ENCODE data around the gene ECI1. TPM values are rescaled to one million over a fixed set of nuclear protein-coding genes. Genes with fewer than 3 reads are reported as not detected.

ECI1 gene
- total and polyA plus RNA-seq, 2 of the 13 experiments (the other 11 are each of a cell fraction or from before 2014, with no cell fraction given): 82.0 to 102 TPM

GRCh38 chr16:2205104-2205966 is 46.1 kb downstream of the ECI1 start, which contains the start of gene MLST8 (continued):
- TF ChIP-seq, protein P1, sequence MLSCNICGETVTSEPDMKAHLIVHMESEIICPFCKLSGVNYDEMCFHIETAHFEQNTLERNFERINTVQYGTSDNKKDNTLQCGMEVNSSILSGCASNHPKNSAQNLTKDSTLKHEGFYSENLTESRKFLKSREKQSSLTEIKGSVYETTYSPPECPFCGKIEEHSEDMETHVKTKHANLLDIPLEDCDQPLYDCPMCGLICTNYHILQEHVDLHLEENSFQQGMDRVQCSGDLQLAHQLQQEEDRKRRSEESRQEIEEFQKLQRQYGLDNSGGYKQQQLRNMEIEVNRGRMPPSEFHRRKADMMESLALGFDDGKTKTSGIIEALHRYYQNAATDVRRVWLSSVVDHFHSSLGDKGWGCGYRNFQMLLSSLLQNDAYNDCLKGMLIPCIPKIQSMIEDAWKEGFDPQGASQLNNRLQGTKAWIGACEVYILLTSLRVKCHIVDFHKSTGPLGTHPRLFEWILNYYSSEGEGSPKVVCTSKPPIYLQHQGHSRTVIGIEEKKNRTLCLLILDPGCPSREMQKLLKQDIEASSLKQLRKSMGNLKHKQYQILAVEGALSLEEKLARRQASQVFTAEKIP (CRISPR knock-in tag; IDR thresholded peaks at IDR 0.05; ENCODE audit: borderline replicate concordance): no peak
- peak; percentile 64; the same call in 1 of the 2 replicates for TF ChIP-seq ZNF770 (CRISPR knock-in tag; IDR thresholded peaks at IDR 0.05)
- peak; percentile 59; the same call in 1 of the 3 replicates for TF ChIP-seq MXI1 (IDR thresholded peaks at IDR 0.05; ENCODE audit: borderline replicate concordance, low read depth, low read length)
- peak; percentile 28; the same call in 1 of the 2 replicates for TF ChIP-seq ZNF576 (CRISPR knock-in tag; IDR thresholded peaks at IDR 0.05)
- peak; percentile 53 for TF ChIP-seq ZNF350 (CRISPR knock-in tag; IDR thresholded peaks at IDR 0.05; ENCODE audit: borderline replicate concordance, low read depth)
- TF ChIP-seq, protein P2, sequence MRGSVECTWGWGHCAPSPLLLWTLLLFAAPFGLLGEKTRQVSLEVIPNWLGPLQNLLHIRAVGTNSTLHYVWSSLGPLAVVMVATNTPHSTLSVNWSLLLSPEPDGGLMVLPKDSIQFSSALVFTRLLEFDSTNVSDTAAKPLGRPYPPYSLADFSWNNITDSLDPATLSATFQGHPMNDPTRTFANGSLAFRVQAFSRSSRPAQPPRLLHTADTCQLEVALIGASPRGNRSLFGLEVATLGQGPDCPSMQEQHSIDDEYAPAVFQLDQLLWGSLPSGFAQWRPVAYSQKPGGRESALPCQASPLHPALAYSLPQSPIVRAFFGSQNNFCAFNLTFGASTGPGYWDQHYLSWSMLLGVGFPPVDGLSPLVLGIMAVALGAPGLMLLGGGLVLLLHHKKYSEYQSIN (CRISPR knock-in tag; IDR thresholded peaks at IDR 0.05; ENCODE audit: borderline replicate concordance): no peak
- TF ChIP-seq GABPB1 (CRISPR knock-in tag; IDR thresholded peaks at IDR 0.05): peak; percentile 85
- 0 out of 2 replicates have a peak, but pooled peaks have one; percentile 37 for TF ChIP-seq REPIN1 (CRISPR knock-in tag; IDR thresholded peaks at IDR 0.05; ENCODE audit: borderline replicate concordance, low read depth)
- TF ChIP-seq, protein P3, sequence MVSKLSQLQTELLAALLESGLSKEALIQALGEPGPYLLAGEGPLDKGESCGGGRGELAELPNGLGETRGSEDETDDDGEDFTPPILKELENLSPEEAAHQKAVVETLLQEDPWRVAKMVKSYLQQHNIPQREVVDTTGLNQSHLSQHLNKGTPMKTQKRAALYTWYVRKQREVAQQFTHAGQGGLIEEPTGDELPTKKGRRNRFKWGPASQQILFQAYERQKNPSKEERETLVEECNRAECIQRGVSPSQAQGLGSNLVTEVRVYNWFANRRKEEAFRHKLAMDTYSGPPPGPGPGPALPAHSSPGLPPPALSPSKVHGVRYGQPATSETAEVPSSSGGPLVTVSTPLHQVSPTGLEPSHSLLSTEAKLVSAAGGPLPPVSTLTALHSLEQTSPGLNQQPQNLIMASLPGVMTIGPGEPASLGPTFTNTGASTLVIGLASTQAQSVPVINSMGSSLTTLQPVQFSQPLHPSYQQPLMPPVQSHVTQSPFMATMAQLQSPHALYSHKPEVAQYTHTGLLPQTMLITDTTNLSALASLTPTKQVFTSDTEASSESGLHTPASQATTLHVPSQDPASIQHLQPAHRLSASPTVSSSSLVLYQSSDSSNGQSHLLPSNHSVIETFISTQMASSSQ (IDR thresholded peaks at IDR 0.05; ENCODE audit: low read depth): no peak
- TF ChIP-seq, protein P3 (CRISPR knock-in tag; IDR thresholded peaks at IDR 0.05; ENCODE audit: borderline replicate concordance): no peak; the same call in 1 of the 2 replicates
- no peak for TF ChIP-seq ZNF781 (CRISPR knock-in tag; IDR thresholded peaks at IDR 0.05; ENCODE audit: borderline replicate concordance, not compliant biosample characterization)
- TF ChIP-seq, protein P4, sequence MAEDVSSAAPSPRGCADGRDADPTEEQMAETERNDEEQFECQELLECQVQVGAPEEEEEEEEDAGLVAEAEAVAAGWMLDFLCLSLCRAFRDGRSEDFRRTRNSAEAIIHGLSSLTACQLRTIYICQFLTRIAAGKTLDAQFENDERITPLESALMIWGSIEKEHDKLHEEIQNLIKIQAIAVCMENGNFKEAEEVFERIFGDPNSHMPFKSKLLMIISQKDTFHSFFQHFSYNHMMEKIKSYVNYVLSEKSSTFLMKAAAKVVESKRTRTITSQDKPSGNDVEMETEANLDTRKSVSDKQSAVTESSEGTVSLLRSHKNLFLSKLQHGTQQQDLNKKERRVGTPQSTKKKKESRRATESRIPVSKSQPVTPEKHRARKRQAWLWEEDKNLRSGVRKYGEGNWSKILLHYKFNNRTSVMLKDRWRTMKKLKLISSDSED (CRISPR knock-in tag; IDR thresholded peaks at IDR 0.05): 0 out of 2 replicates have a peak, but pooled peaks have one; percentile 56
- TF ChIP-seq ZNF552 (CRISPR knock-in tag; IDR thresholded peaks at IDR 0.05; ENCODE audit: borderline replicate concordance): 0 out of 2 replicates have a peak, but pooled peaks have one; percentile 37
- TF ChIP-seq HOXA5 (CRISPR knock-in tag; IDR thresholded peaks at IDR 0.05): peak; percentile 57; the same call in 1 of the 2 replicates
- TF ChIP-seq TARDBP (CRISPR knock-in tag; IDR thresholded peaks at IDR 0.05): peak; percentile 80
- TF ChIP-seq KMT2A (CRISPR knock-in tag; IDR thresholded peaks at IDR 0.05): peak; percentile 59

Measured in HepG2 (cell line).